Right renal pelvis (tissue), 4 donors: ENCODE results near the gene AMZ2. TPM values are rescaled to one million over a fixed set of nuclear protein-coding genes. Genes with fewer than 3 reads are reported as not detected.
"Not testable (repeated sequence)": the region's sequence is repeated elsewhere in the genome, so short reads cannot be mapped to it uniquely, and the experiment has no call there.

ENCODE experiments used
- DNase-seq, 4 donors: peaks; one replicate each; pipeline ENCODE4 v3.0.0-alpha.2; 2013; ENCODE audit warnings: low read depth in 4 of 4, low spot score in 3 of 4, missing footprints in 1 of 4
- polyA plus RNA-seq, 4 donors: library from polyadenylated mRNA; unstranded; fragments of 120-200 nt; gene quantifications; one replicate each; pipeline ENCODE4 v1.2.1, GENCODE V29; 2013; ENCODE audit not compliant: insufficient read length in 4 of 4

The AMZ2 gene, protein sequence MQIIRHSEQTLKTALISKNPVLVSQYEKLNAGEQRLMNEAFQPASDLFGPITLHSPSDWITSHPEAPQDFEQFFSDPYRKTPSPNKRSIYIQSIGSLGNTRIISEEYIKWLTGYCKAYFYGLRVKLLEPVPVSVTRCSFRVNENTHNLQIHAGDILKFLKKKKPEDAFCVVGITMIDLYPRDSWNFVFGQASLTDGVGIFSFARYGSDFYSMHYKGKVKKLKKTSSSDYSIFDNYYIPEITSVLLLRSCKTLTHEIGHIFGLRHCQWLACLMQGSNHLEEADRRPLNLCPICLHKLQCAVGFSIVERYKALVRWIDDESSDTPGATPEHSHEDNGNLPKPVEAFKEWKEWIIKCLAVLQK
- polyA plus RNA-seq = 100 to 1,000 TPM in 1 of 4 donors, 10 to 100 TPM in 3; 79.4 to 102 (median 96.4) TPM

DNA sequence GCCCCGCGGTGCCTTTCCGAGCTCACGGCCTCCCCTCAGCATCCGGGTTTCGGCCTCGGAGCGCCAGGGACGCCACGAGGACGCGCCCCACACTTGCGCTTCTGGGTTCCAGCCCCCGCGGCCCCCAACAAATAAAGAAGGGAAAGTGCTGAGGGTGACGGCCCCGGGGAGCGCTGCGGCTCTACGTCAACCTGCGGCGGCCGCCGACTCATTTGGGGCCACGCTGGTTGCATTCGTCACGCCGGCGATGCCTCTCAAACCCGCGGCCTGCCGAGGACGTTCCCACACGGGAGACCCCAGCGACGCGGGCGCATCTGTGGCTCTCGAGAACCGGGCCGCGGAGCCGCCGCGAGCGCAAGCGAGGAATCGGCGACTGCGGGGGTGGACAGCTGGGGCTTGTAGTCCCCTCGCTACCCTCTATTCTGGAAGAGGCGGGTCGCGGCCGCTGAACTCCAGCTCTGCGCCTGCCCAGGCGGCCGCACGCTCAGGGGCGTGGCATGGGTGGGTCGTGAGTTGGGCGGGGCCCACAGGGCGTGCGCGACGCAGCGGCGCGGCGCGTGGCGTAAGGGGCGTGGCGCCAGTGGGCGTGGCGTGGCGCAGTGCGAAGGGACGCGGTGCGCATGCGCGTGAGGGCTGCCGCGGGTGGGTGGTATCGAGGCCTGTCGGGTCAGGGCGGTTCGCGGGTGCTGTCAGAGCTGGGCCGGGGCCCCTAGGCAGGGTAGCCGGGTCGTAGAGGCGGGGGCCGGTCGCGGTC lies at the start of gene AMZ2:
Gene AMZ2, plus strand, starts transcription at position 599 of the 754 bp plus-strand sequence. CDS start 2,145 bp downstream, outside the sequence.
- peak; percentile 82 to 96 (median 90) for DNase-seq

DNA sequence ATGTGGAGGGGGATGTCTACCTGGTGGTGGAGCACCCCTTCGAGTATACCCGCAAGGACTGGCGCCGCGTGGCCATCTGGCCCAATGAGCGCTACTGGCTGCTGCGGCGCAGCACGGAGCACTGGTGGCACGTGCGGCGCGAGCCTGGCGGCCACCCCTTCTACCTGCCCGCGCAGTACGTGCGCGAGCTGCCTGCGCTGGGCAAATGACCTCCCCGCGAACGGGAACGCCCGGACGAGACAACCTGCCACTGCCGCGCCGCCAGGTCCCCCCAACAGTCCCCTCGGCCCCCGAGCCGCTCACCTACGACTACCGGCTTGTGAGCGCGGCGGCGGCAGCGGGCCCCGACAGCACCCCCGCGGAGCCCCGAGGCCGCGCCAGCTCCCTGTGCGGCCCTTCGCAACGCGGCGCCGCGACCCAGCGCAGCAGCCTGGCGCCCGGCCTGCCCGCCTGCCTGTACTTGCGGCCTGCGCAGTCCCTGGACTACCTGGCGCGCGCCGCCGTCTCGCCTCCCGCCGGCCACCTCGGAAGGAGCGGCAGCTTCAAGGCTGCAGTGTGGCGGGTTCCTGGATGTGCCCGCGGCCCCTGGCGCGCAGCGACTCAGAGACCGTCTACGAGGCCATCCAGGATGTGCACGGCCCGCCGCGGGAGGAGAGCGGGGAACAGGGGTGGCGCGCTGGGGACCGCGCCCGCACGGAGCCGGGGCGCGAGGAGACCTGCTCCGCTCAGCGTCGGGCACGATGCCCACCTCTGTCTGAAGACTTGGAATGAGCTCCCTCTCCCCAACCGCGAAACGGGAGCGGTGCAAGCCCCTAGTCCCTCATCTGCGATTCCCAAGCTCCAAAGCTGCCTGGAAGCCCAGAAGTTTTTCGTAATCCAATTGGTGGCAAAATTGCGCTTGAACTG lies 48.7 kb upstream of the AMZ2 start:
- no peak for DNase-seq

DNA sequence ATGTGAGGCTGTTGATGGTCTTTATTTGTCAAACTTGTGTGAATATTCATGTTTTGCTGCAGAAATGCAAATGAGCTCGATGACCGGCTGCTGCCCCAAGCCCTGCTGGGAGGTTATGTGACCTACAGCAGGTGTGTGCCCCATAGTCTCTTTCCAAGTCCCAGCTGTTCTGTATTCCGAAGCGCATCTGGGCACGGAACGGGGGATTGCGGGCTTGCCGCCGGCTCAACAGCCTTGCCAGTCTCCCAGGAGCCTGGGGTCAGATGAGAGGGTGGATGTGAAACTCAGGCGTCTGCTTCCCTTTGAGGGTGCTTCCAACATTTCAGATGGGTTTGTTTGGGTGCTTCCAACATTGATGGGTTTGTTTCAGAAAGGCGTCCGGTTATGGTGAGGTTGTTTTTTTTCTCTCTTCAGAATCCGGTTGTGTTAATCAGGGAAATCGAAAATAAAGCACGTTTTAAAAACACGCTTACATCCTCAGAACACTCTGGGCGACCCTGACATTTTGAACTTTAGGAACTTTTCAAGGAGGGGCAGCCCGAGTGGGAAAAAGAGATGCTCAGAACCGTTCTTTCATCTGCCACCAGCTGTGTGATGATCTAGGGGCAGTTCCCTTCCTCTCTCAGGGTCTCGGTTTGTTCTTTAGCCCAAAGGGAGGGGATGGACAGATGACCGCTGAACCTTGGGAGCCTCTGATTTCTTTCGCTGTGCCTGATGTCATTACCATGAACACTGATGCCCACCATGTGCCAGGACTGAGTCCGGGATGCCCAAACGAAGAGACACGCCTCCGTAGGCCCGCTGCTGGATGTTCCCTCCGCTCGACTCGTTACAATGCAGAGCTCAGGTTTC lies 47.8 kb upstream of the AMZ2 start:
- no peak for DNase-seq

DNA sequence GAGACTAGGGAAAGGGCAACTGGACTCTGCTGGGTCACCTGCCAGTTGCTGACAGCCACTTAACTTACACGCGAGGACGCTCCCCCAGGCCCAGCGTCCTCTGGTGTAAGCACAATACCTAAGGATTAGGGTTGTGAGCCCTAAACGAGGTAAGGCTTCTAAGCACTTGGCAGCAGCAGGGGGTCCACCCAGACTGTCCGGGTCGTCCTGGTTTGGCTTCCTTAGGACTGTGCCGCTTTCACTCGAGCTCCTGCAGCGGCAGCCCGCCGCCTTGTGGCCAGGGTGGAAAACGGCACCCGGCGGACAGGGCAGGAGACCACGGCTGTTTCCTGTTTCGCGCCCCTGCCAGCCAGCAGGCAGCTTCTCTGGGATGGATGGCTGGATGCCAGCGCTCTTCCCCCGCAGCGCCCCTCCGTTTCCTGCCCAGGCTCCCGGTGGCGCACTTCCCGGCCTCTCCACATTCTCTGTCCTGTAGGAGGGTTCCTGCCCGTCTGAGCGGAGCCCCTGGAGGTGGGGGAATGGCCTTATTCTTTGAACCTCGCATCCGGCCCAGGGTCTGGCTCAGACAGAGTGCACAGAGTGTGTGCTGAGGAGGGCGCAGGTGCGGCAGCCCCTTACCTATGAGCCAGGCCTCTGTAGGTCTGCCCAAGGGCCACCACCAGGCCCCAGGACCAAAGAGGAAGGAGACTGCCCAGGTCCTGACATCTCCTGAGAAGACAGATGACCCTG lies 47.0 kb upstream of the AMZ2 start:
- DNase-seq = peak in 3 of 4 donors; percentile 37 to 75 (median 54)

DNA sequence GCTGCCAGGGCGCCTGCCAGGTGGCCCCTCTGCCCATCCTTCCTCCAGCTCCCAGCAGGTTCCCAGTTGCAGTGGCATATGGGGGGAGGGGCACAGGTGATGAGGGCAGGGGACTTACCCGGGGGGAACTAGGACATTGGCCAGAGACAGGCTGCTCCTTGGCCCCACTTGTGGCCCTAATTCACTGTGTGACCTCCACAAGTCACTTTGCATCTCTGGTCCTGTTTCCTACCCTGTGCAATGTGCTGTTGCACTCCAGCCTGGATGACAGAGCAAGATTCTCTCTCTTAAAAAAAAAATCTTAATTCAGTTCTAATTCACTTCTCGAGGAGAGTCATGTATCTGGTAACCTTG lies 46.4 kb upstream of the AMZ2 start:
- not testable (repeated sequence) for DNase-seq

DNA sequence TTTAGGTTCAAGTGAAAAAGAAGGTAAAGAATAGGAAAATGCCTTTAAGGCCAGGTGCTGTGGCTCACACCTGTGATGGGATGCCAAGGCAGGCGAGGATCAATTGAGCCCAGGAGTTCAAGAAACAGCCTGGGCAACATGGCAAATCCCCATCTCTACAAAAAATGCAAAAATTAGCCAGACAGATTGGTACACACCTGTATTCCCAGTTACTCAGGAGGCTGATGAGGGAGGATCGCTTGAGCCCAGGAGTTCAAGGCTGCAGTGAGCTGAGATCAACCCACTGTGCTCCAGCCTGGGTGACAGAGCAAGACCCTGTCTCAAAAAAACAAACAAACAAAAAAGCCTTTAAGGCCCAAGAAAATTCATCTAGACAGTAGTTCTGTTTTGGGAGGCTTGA lies 45.5 kb upstream of the AMZ2 start:
- not testable (repeated sequence) for DNase-seq

DNA sequence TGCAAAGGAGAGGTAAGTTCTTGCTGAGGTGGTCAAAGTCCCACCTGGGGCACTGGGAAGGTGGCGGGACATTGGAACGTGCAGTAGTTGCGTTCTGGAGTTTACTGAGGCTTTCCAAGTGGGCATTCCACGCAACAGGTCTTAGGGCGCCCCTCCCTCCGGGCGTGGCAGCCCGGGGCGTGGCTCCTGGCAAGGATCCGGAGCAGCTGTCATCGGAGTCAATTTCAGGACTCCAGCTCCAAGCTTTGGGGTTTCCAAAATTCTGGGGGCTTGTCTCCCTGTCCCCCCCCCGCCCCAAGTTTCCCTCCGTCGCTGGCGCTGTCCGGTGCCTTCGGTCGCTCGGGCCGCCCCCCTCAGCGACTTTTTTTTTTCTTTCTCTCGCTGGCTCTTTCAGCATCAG lies 43.1 kb upstream of the AMZ2 start:
- DNase-seq = no peak

DNA sequence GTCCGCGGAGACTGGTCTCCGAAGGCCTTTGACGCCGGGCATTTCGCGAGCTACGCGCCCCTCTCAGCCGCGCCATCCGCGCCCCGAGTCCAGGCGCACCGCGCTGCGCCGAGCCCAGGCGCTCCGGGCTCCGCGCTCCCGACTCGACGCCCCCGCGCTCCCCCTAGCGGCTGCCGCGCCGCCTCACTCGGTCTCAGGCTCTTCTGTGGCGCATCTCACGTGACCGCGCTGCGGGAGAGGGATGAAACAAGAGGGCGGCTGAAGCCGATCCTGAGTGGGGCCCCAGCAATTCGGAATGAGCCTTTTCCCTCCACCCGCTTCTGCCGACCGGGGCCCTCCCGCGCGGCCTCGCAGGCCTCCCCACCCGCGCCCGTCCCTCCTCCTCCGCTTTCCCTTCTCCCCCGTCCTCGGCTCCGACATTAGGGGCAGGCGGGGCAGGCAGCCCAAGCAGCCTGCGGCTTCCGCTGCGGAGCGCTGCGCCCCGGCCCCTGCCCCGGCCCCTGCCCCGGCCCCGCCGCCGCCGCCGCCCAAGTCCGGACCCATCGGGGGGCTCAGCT lies 42.5 kb upstream of the AMZ2 start:
- DNase-seq = peak; percentile 86 to 89 (median 88)

DNA sequence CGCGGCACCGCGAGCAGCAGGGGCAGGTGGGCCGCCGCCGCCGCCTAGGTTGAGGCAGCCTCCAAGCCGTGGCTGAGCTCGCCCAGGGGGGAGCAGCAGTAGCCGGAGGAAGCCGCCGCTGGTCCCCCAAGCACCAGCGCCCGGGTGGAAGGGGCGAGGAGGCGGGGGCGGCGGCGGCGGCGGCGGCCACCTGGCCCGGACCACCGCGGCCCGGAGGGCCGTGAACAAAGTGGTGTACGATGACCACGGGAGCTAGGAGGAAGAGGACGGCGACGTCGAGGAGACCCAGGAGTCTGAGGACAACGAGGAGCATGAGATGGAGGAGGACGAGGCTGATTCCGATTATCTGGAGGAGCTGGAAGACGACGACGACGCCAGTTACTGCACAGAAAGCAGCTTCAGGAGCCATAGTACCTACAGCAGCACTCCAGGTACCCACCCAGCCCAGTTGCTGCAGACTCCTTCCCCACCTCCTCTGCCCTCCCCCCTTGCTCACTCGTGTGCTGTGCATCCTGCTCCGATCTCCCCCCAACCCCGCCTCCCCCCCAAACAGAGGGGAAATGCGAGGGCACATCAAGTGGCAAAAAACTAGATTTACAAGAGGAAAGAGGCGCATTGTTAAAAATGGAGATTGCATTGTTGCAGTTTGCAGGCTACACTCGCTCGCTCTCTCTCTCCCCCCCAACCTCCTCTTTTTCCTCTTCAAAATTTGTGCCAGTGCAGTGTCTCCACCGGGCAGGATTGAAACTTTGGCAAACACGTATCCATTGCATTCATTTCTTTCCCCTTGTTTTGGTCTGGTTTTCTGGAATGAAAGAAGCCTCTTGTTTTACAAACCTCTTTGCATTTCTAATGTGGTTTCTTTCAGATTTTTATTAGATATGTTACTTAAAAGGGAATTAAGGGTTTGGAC lies 41.8 kb upstream of the AMZ2 start:
- DNase-seq = no peak

DNA sequence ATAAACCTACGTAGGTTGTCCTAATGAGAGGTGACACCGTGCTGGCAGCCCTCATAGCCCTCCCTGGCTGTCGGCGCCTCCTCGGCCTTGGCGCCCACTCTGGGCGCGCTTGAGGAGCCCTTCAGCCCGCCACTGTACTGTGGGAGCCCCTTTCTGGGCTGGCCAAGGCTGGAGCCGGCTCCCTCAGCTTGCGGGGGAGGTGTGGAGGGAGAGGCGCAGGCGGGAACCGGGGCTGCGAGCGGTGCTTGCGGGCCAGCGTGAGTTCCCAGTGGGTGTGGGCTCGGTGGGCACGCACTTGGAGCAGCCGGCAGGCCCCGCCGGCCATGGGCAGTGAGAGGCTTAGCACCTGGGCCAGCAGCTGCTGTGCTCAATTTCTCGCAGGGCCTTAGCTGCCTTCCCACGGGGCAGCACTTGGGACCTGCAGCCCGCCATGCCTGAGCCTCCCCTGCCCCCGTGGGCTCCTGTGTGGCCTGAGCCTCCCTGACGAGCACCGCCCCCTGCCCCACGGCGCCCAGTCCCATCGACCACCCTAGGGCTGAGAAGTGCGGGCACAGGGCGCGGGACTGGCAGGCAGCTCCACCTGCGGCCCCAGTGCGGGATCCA lies 40.1 kb upstream of the AMZ2 start:
- no peak for DNase-seq

DNA sequence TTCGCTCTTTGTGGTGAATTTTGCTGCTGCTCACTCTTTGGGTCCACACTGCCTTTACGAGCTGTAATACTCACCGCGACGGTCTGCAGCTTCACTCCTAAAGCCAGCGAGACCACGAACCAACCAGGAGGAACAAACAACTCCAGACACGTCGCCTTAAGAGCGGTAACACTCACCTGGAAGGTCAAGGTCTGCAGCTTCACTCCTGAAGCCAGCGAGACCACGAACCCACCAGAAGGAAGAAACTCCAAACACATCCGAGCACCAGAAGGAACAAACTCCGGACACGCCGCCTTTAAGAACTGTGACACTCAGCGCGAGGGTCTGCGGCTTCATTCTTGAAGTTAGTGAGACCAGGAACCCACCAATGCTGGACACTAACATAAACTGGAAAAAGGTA lies 39.2 kb upstream of the AMZ2 start:
- not testable (repeated sequence) for DNase-seq

DNA sequence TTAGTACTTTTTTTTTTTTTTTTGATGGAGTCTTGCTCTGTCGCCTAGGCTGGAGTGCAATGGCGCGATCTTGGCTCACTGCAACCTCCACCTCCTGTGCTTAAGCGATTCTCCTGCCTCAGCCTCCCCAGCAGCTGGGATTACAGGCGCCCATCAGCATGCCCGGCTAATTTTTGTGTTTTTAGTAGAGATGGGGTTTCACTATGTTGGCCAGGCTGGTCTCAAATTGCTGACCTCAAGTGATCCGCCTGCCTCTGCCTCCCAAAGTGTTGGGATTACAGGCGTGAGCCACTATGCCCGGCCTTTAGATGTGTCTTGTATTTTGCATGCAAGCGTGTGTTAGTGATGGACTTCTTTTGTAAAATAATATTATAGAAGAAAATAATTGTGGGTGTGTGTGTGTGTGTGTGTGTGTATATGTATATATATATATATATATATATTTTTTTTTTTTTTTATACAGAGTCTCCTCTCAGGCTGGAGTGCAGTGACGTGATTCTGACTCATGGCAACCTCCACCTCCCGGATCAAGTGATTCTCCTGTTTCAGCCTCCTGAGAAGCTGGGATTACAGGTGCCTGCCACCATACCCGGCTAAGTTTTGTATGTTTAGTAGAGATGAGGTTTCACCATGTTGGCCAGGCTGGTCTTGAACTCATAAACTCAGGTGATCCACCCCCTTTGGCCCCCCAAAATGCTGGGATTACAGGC lies 38.5 kb upstream of the AMZ2 start:
- not testable (repeated sequence) for DNase-seq

DNA sequence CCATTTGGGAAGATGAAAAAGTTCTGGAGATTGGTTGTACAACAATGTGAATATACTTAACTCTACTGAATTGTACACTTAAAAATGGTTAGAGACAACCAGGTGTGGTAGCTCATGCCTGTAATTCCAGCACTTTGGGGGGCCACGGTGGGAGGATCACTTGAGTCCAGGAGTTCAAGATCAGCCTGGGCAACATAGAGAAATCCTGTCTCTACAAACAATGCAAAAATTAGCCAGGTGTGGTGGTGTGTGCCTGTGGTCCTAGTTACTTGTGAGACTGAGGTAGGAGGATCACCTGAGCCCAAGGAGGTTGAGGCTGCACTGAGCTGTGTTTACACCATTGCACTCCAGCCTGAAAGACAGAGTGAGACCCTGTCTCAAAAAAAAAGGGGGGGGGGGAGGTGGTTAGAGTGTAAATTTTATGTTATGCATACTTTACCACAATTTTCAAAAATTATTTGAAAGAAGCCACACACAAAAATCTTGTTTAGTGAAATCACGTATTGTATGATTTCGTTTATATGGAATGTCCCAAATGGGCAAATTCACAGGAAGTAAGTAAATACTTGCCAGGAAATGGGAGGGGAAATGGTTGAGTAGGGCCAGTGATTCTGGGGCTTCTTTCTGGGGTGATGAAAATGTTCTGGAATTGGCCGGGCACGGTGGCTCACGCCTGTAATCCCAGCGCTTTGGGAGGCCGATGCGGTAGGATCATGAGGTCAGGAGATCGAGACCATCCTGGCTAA lies 37.1 kb upstream of the AMZ2 start:
- no peak for DNase-seq

DNA sequence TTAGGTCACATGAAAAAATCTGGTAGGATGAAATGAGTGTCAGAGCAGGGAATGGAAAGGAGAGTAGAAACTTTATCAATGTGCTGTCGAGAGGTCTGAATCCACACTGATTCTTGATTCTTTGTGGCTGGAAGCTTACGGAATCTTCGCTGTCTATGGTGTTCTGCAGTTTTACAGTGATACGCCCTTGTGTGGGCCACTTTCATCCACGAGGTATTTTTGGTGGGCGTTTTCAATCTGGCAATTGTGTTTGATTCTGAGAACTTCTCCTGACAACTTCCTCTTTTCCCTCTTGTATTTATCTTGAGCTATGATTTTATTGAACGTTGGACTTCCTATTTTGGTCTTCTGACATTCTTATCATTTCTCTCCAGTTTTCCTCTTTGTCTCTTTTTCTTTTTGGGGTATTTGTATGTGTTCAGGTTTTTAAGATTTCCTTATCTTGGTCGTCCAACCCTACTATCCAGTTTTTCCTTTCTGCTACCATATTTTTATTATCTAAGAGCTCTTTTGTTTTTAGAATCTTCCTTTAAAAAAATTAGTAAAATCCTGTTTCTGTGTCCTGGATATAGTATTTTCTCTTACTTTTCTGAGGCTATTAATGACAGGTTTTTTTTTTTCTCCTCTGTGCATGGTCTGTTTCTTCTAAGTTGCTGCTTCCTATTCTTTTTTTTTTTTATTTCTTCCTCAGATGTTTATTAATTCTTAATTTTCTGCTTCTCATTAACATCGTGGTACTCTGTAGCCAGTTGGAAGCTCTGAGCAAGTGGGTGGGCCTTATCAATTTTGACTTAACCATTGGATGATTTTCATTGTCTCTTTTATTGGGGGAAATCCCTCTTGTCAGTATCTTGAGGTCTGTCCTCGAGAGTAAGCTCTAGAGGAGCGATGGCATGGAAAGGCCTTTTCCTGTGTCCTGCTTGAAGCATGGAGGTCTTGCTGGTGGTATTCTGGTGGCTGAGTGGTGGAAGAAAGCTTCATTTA lies 34.1 kb upstream of the AMZ2 start:
- not testable (repeated sequence) for DNase-seq

DNA sequence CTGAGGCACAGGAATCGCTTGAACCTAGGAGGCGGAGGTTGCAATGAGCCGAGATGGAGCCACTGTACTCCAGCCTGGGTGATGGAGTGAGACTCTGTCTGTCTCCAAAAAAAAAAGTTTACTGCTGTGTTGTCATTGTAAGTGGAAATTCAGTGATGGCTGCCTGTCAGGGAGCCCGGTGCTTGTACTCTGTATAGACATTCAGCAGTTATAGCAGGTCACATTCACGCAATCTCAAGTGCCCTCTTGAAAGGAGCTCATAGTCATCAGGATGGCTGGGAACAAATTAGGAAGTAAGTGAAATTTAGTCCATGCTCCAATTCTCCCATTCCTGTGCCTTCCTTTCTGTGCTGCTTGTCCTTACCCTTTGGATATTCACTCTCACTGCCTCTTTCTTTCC lies 32.4 kb upstream of the AMZ2 start:
- DNase-seq = not testable (repeated sequence)
